ENCODE data around the gene HACD1.

GRCh38 chr10:17585016-17585415 lies 32.2 kb downstream of the HACD1 start:
- TF ChIP-seq CTCF (IDR thresholded peaks at IDR 0.05) = no peak
- TF ChIP-seq POLR2A (IDR thresholded peaks at IDR 0.05) = no peak
